ENCODE results near the gene KRT32.

- no peak for TF ChIP-seq HMGXB4 (CRISPR knock-in tag; IDR thresholded peaks at IDR 0.05)
- TF ChIP-seq ZNF77 (CRISPR knock-in tag; IDR thresholded peaks at IDR 0.05): no peak
- TF ChIP-seq ATF7 (IDR thresholded peaks at IDR 0.05): no peak
- no peak for TF ChIP-seq POLR2A (conservative IDR thresholded peaks at IDR 0.05)
- TF ChIP-seq PRPF4 (IDR thresholded peaks at IDR 0.05; ENCODE audit: insufficient read depth, low read depth, low read length, poor library complexity, severe bottlenecking): no peak
- no peak for TF ChIP-seq ZNF639 (CRISPR knock-in tag; conservative IDR thresholded peaks at IDR 0.05 in 1 of 2, IDR thresholded peaks at IDR 0.05 in 1 of 2)
Measured at GRCh38 chr17:41413982-41414381, 53.2 kb downstream of the KRT32 start.
